ENCODE measurements around the gene ADH1C.

DNA sequence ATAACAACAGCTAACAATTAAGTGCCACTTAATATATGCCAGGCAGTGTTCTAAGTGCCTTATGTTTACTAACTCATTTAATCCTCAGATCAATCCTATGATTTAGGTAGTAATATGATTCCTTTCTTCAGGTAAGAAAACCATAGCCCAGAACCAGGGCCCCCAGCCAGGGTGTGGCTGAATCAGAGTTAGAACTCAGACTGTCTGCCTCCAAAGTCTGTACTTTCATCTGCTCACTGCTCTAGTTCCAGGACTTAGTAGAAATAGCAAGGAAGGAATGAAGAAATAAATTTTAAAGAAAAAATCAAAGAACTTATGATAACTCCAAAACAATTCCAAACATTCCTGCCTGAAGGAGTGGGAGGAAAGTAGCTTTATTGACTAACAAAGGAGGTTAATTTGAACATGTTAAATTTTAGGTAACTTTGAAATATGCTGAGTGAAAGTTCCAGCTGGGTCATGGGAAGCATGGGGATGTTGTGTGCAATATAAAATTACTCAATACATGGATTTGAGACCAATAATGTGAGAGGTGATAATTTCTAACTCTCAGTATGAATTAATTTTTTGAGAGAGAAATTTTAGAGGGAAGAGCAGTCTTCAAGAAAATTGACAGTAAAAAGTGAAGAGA, 8.8 kb upstream of the ADH1C start:
- no peak for TF ChIP-seq POLR2A (IDR thresholded peaks at IDR 0.05)
- TF ChIP-seq, protein P1, sequence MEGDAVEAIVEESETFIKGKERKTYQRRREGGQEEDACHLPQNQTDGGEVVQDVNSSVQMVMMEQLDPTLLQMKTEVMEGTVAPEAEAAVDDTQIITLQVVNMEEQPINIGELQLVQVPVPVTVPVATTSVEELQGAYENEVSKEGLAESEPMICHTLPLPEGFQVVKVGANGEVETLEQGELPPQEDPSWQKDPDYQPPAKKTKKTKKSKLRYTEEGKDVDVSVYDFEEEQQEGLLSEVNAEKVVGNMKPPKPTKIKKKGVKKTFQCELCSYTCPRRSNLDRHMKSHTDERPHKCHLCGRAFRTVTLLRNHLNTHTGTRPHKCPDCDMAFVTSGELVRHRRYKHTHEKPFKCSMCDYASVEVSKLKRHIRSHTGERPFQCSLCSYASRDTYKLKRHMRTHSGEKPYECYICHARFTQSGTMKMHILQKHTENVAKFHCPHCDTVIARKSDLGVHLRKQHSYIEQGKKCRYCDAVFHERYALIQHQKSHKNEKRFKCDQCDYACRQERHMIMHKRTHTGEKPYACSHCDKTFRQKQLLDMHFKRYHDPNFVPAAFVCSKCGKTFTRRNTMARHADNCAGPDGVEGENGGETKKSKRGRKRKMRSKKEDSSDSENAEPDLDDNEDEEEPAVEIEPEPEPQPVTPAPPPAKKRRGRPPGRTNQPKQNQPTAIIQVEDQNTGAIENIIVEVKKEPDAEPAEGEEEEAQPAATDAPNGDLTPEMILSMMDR (IDR thresholded peaks at IDR 0.05): no peak
- no peak for TF ChIP-seq POLR2AphosphoS5 (IDR thresholded peaks at IDR 0.05)
